A549 (cell line): ENCODE results near the gene CMTR2.

Experiments
- BHLHE40 ChIP-seq: IDR thresholded peaks from 2 replicates; pipeline ENCODE4 v1.6.1; 2012; ENCODE audit warnings: low read depth, low read length, inconsistent platforms
- CHD2 ChIP-seq: fragments of 150-350 bp; IDR thresholded peaks from 2 replicates; pipeline ENCODE4 v1.6.1; 2014; ENCODE audit warnings: low read length; ENCODE audit not compliant: partially characterized antibody
- CTCF ChIP-seq: fragments of >200 bp; sonication (Bioruptor Twin); formaldehyde crosslinking; IDR thresholded peaks from 3 replicates; pipeline ENCODE4 v1.5.1; 2016
- EP300 ChIP-seq, 2 experiments: fragments of >200 bp; sonication (Bioruptor Twin); formaldehyde crosslinking; IDR thresholded peaks; 2 replicates in 1 of 2; 3 replicates in 1 of 2; pipeline ENCODE4 v1.6.1; 2016 to 2017
- HDAC2 ChIP-seq: fragments of 200-600 bp; sonication (generic); IDR thresholded peaks from 2 replicates; pipeline ENCODE4 v1.6.1; 2016
- MAZ ChIP-seq: fragments of 150-350 bp; IDR thresholded peaks from 2 replicates; pipeline ENCODE4 v1.6.1; 2014; ENCODE audit warnings: antibody characterized with exemption, low read depth, low read length, borderline replicate concordance
- POLR2A ChIP-seq: IDR thresholded peaks from 2 replicates; pipeline ENCODE4 v1.6.1; 2012; ENCODE audit warnings: mild to moderate bottlenecking, low read length
- POLR2AphosphoS2 ChIP-seq: conservative IDR thresholded peaks from 2 replicates; pipeline ENCODE4 v1.6.1; 2012; ENCODE audit warnings: low read length, improper control_type of control experiment, inconsistent platforms
- RAD21 ChIP-seq, 2 experiments: fragments of >200 bp in 1 of 2; sonication (Bioruptor Twin) in 1 of 2; formaldehyde crosslinking in 1 of 2; IDR thresholded peaks in 1 of 2; conservative IDR thresholded peaks in 1 of 2; 2 replicates in 1 of 2; 3 replicates in 1 of 2; pipeline ENCODE4 v1.6.1; 2012 to 2018; ENCODE audit warnings: inconsistent platforms in 1 of 2
- RCOR1 ChIP-seq: fragments of 150-350 bp; IDR thresholded peaks from 2 replicates; pipeline ENCODE4 v1.6.1; 2014; ENCODE audit warnings: antibody characterized with exemption, low read length, low read depth
- RFX5 ChIP-seq: fragments of 450-650 bp; IDR thresholded peaks from 2 replicates; pipeline ENCODE4 v1.7.1; 2014; ENCODE audit warnings: antibody characterized with exemption, mild to moderate bottlenecking, moderate library complexity
- TF ChIP-seq, protein P1 (sequence below): fragments of 200-600 bp; sonication (generic); IDR thresholded peaks from 2 replicates; pipeline ENCODE4 v1.6.1; 2016; ENCODE audit warnings: antibody characterized with exemption, mild to moderate bottlenecking, moderate library complexity

DNA sequence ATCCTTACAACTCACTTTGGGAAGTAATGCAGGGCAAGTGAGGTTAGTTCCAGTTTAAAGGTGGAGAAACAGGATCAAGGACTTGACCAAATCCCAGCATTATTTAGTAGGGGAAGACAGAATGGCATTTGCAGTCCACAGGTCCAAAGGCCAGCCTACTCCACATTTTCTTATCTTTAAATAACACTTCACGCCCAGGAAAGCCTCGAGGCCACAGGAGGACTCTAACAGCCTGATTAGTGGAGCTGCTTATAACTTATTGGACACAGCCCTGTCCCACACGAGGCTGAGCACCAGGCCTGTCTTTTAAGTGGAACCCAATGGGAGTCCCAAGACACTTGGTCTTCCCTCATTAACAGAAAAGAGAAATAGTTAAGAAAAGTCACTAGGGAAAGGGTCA lies 46.6 kb downstream of the CMTR2 start:
- TF ChIP-seq RFX5 (no peak), MAZ (no peak), CTCF (no peak), RAD21 (conservative IDR thresholded peaks at IDR 0.05 in 1 of 2, IDR thresholded peaks at IDR 0.05 in 1 of 2) (no peak), EP300 (IDR thresholded peaks at IDR 0.05) (no peak), POLR2AphosphoS2 (no peak), POLR2A (no peak), RCOR1 (no peak), CHD2 (no peak), BHLHE40 (no peak), HDAC2 (no peak)
- TF ChIP-seq, protein P1, sequence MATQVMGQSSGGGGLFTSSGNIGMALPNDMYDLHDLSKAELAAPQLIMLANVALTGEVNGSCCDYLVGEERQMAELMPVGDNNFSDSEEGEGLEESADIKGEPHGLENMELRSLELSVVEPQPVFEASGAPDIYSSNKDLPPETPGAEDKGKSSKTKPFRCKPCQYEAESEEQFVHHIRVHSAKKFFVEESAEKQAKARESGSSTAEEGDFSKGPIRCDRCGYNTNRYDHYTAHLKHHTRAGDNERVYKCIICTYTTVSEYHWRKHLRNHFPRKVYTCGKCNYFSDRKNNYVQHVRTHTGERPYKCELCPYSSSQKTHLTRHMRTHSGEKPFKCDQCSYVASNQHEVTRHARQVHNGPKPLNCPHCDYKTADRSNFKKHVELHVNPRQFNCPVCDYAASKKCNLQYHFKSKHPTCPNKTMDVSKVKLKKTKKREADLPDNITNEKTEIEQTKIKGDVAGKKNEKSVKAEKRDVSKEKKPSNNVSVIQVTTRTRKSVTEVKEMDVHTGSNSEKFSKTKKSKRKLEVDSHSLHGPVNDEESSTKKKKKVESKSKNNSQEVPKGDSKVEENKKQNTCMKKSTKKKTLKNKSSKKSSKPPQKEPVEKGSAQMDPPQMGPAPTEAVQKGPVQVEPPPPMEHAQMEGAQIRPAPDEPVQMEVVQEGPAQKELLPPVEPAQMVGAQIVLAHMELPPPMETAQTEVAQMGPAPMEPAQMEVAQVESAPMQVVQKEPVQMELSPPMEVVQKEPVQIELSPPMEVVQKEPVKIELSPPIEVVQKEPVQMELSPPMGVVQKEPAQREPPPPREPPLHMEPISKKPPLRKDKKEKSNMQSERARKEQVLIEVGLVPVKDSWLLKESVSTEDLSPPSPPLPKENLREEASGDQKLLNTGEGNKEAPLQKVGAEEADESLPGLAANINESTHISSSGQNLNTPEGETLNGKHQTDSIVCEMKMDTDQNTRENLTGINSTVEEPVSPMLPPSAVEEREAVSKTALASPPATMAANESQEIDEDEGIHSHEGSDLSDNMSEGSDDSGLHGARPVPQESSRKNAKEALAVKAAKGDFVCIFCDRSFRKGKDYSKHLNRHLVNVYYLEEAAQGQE, result no peak
